Umbilical cord (tissue), 2 donors: ENCODE results near the gene SKP2. TPM values are rescaled to one million over a fixed set of nuclear protein-coding genes. Genes with fewer than 3 reads are reported as not detected.
A peak's percentile ranks its signal among the peaks of the same experiment; 100 is the strongest.
"Not testable (repeated sequence)": the region's sequence is repeated elsewhere in the genome, so short reads cannot be mapped to it uniquely, and the experiment has no call there.

Source experiments
- DNase-seq: peaks from one replicate; pipeline ENCODE4 v3.0.0-alpha.2; 2015; ENCODE audit warnings: low spot score
- total RNA-seq: library from RNA; depleted of rRNA; stranded (reverse); fragments of >200 nt; gene quantifications from one replicate; pipeline ENCODE4 v1.2.3, GENCODE V29; 2014; ENCODE audit warnings: low replicate concordance; ENCODE audit not compliant: insufficient read depth

Gene SKP2
- total RNA-seq, 1 donor from 2014 or later = 41.4 TPM

DNA sequence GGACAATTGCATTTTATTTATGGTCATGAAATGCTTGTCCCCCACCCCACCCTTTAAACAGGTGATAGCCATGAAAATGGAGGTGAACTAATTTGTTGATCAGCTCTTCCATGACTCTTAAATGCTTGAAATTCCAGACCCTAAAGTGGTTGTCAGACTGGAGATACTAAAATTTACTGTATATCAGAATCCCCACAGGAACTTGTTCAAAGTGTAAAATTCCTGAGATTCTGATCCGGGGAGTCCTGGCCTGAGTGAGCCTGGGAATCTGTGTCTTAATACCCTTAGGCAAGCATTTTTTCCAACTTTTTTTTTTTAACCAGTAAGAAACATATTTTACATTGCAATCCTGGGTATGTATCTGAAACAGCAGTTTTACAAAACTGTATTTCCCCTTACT is 4.7 kb downstream of the SKP2 start:
- peak; percentile 77 for DNase-seq

DNA sequence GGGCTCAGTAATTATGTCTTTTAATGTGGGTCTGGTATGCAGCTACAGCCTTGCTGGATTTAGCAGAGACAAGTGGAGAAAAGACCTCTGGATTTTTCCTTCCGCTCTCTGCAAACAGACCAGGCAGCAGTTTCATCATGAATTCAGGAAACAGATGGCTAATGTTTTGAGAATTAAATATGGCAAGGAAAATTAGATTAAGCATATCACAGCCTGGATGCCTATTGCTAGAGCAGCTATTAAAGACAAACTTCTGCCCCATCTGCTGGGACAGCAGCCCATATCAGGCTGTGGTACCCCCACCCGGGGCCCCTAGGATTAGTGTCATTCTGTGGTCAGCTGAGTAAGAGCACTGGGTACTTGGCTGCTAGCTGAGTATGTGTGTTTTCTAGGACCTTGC is 6.2 kb downstream of the SKP2 start:
- peak; percentile 77 for DNase-seq

DNA sequence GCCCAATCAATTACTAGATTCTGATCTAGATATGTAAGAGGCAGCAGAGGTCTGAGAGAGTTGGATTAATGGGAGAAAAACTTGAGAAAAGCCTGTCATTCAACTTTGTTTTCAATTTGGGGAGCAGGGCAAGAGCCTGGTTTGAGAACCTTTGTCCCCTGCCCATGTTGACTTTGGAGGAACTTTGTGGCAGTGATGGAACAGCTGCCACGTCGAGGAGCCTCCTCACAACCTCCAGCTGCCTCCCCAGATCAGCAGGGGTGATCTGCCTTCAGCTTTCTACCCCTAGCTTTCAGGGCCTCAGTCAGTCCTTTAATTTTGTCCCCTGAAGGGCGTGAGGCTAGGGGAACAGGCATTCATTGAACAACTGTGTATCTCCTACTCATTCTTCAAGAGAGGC is 8.7 kb downstream of the SKP2 start:
- DNase-seq = no peak

DNA sequence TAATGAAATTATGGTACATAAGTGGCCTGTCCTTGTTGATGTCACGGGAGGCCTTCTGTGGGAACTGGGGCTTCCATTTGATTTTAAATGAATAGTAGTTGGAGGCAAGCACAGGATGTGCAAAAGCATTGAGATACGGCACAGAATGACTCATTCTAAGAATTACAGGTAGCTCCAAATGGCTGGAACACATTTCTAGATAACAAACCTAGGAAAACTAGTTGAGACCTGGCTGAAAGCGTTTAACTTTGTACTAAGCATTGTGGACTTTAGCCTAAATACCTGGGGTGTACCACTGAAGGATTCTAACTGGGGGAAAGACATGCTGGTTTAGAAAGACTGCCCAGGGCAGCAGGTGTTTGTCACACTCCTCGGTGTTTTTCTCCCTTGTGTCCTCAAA is 9.4 kb downstream of the SKP2 start:
- no peak for DNase-seq

DNA sequence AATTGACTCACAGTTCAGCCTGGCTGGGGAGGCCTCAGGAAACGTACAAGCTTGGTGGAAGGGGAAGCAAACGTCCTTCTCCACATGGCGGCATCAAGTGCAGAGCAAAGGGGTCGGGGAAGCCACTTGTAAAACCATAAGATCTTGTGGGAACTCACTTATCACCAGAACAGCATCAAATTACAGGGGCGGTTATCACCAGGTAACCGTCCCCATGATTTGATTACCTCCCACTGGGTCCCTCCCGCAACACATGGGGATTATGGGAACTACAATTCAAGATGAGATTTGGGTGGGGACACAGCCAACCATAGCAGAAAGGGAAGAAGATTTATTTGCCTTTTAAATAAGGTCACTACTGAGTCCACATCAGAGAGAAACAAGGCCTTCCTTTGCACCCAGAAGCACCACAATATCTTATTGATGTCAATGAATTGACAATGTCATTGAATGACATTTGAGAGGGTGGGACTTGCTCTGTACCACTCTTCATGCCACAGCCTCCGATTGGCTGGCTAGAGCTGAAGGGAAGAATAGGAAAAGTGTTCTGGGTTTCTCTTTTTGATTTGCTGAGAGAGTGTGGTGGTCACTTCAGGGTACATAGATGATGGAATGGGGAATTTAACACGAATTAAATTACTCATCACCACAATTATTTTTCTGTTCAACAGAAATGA is 11.0 kb downstream of the SKP2 start:
- DNase-seq = no peak

DNA sequence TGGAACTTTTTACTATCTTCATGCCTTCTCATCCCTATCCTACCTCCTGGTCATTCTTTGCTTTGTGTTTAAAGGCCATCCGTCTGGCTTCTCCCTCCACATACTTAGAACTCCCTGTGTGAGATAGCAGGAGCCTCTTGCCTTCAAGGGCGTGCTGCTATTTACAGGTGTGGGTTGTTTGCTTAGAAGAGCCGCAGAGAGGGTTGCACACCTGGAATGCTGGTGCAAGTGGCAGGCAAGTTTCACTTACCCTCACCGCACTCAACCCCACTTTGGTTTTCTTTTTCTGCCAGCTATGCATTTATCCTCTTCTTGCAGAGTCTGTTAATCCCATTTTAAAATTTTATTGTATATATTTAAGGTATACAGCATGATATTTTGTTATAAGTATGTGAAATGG is 12.6 kb downstream of the SKP2 start:
- no peak for DNase-seq

DNA sequence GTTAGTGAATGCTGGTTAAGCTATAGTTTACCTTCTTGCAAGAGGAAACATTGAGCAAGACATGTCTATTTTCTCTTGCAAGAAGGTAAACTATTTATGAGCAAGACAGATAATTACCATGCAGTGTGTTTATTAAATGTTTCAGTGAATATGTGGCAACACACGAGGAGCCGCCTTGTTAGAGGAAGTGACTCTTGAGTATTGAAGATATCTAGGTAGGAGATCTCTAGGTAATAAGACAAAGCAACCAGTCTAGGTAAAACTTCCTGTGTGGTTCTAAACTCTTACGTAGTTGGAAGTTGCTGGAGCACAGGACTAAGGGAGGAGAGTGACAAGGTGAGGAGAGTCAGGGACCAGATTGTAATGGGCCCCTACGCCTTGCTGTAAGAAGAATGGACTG is 16.8 kb downstream of the SKP2 start:
- DNase-seq = no peak

DNA sequence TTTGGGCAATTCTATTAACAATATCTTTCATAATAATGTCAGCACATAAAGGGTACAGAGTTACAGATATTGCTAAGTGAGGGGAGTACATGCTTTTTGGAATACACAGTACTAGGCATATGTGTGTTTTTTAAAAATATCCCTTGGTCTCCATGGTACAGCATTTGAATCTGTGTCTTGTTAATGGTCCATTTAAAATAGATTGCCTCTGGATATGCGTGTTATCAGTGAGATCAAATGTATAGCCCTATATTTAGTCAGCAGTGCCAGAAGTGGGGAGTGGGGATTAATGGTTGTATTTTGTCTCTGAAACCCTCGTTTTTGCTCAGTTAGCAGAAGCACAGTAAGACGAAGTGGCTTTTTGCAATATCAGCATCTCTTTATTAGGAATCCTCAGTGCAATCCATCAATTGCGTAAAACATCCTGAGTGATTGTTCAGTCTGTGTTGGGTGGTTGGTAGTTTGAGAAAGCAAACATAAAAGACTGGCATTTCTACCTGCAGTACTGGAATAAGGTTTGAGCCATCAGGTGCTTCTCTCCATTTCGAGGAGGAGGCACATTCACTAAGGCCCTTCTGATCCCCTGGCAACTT is 19.0 kb downstream of the SKP2 start:
- DNase-seq = no peak

DNA sequence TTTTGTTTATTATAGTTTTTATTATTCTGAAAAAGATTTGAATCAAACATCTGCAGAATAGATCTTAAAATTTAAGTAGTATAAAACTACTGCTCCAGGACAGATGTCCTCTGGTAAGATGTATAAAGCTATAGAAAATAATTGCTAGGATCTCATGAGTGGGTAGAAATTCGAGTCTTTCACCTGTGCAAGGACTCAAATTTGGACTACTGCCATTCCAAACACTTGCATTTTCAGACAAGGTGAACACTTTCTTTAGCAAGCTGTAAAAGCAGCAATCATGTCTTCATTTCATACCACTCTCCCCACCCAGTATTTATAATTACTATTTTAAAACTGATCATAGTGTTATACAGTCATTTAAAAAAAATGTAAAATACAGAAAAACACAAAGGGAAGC is 20.7 kb downstream of the SKP2 start:
- no peak for DNase-seq

DNA sequence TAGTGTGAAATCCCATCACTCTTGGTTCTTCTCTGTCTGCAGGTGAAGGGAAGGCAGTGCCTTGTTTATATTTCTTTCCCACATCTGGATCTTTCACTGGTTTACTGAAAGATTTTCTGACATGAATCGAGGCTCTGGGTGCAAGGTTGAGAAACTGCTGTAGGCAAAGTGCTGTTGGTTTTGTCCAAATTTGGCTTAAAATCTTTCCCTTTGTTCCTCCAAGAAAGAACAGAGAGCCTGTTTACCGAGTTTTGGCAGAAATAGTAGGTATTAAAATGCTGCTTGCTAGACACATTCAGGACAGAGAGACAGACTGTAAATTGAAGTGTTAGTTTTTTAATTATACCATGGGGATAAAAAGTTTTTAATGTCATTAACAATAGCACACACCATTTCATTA is 21.5 kb downstream of the SKP2 start:
- DNase-seq = no peak

DNA sequence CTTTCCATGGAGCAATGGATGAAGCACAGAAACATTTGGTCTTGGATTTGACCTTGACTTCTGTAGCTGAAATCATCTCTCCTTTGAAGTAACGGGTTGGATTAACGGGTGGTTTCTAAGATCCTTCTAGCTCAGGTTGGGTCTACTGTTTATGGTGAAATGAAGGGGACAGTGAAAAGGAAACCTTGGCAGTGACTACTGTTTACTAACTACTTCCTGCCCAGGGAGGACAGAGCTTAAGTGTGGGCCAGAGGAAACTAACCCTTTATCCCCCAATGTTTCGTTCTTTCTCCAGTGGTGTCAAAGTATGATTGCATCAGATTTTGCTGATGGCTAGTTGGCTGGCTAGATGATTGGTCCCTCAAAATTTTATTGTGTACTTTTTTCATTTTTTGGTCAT is 22.2 kb downstream of the SKP2 start:
- no peak for DNase-seq

DNA sequence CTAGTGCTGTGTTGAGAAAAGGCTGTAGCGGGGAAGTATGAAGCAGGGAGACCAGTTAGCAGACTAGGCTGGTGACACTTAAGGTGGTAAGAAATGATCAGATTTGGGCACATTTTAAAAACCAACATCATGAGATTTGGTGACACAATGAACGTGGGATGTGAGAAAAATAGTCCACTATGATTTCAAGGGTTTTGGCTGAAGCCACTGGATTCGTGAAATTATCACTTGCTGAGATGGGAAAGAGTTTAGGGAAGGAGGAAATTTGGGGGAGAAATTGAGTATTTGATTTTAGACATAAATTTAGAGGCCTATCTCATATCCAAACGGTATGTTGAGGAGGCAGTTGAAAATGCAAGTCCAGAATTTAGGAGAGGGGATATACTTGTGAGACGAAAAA is 23.1 kb downstream of the SKP2 start:
- no peak for DNase-seq

DNA sequence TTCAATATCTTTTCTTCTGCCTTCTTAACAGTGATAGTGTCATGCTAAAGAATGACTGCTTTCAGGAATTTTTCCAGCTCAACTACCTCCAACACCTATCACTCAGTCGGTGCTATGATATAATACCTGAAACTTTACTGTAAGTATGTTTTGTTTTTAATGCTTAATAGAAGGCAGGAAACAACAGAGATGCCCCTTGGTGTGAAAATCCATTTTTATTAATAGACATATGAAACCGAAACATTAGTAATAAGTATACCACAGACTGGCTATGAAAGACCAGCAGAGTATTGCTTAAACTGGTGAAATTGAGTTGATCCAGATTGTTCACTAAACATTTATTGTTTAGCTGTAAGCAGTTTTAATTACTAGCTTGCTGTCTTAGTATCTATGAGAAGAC is 25.2 kb downstream of the SKP2 start:
- no peak for DNase-seq

DNA sequence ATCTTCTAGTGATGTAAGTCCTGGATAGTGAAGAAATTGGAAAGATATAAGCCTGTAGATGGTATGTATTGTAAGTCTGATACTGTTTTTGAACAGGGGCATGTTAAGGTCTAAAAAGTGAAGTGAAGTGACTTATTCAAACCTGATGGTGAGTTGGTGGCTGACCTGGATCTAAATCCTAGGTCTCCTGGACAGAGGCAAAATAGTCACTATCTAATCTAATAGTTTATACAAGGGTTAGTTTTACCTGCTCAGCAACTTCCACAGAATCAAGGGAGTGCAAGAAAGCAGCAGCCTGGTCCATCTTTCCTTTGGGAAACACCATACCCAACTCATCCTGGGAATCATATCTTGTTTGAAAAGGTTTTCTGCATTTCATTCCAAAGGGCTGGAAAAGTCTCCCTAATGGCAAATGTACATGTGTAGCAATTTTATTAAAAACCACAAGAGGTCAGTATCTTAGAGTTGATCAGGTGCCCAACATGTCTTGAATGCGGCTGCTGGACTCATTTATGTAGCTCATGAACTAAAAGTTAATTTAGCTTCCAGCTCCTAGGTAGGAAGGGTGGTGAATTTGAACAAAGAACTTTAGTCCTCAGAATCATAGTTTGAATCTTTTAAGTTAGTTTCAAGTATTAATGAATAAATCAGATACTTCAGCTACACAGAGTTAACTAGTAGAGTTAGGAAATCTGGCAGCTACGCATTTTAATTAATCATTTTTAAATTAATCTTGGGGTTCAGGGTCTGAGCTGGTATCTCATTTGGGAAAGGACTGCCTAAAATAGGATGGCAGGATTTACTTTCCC is 26.0 kb downstream of the SKP2 start:
- DNase-seq = peak; percentile 42

DNA sequence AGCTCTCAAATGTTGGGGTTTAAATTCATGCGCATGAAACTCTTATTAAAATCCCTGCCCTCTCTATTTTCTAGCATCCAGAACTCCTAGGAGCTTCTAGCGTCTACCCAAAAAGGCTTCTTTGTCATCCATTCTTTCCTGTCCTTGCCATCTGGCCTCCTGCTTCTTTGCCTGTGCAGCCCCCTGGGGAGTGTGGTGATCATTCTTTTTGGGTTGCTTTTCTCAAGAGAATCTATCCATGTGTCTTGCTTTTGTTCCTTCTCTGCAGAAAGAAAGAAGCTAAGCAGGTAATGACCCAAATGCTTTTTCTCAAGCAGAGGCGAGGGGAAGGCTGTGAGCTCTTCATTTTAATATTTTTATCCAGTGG is 26.6 kb downstream of the SKP2 start:
- DNase-seq = no peak

DNA sequence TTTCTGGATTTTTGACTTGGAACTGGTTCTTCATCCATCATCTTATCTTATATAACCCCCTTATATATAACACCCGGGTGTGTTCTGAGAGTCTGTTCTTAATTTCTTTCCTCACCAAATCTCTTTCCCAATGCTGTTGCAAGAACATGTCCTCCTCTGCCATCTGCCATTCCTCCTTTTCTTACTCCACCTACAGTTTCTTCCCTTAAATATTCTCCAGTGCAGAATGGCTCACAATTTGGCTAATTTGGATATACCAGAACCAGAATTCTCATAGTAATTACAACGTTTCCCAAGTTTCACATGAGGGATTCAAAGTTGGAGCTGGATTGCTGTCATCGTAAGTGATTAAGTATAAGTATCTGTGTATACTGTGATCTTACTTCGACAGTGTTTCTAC is 28.0 kb downstream of the SKP2 start:
- no peak for DNase-seq

DNA sequence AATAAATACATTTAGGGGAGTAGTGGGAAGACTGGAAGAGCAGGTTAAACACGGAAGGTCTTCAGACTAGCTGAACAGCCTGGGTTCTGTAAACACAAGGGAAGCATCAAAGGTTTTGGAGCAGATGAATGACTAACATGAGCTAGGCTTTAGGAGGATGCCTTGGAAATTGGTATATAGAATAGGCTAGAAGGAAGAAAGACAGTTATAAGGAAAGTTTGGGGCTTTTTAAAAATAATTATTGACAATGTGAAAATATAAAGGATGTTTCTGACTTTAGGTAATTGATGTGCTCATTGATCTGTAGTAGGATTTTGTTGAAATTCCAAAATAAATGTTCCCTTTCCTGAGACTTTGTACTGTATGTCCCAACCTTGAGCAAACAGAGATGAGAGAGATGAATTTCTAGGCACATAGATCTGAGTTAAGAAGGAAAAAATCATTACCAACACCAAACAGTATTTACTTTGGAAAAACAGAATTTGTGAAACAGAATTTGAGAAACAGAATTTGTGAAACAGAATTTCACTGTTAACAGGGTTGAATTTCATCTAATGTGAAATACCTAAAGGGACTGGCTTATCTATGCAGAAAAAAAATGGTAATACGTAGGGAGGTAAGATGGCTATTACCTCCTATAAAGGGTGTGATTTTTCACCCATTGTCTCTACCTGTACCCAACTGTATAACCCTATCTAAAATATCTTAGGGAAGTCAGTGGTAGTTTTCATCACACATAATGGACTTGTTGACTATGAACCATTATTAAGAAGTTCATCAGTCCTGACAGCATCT is 28.8 kb downstream of the SKP2 start:
- peak; percentile 18 for DNase-seq

DNA sequence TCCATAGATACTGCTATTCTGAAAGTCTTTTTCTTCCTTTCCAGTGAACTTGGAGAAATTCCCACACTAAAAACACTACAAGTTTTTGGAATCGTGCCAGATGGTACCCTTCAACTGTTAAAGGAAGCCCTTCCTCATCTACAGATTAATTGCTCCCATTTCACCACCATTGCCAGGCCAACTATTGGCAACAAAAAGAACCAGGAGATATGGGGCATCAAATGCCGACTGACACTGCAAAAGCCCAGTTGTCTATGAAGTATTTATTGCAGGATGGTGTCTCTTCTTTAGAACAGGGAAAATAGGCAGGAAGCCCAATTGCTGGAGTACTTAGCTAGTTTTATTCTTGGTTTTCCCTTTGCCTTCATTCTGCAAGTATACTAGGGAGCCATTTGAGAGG is 29.9 kb downstream of the SKP2 start:
- no peak for DNase-seq

DNA sequence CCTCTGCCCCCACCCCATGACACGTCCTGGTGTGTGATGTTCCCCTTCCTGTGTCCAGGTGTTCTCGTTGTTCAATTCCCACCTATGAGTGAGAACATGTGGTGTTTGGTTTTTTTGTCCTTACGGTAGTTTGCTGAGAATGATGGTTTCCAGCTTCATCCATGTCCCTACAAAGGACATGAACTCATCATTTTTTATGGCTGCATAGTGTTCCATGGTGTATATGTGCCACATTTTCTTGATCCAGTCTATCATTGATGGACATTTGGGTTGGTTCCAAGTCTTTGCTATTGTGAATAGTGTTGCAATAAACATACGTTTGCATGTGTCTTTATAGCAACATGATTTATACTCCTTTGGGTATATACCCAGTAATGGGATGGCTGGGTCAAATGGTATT is 32.5 kb downstream of the SKP2 start:
- DNase-seq = not testable (repeated sequence)

DNA sequence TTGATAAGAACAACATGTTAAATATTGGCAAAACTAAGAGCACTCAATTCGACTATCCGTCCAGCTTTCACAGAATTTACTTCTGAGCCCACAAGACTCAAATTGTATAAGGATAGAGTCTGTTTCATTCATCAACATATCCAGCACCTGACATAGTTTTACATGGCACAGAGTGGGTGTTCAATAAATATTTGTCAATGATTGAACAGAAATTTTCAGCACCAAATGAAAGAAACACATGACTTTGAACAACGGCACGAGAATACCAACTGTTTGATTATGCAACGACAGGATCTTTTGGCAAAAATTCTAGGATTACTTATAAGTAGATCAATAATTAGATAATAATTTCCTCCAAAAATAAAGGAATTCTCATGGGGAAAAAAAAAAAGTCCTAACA is 41.8 kb downstream of the SKP2 start:
- DNase-seq = no peak

DNA sequence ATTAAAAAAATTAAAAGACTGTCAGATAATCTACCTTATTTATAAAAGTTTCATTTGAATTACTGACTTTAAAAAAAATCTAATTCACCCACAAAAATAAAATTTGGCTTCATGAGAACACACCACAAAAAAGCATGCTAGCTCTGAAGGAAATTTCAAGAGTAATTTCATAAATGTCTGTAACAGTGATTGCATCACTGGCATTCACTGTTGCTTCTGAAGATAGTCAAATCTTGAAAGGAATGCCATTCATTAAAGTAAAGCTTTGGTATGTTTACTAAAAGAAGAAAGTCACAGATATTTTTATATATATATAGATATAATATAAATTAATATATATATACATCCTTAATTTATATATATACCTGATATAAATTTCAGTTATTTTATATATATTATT is 46.4 kb downstream of the SKP2 start:
- DNase-seq = no peak

DNA sequence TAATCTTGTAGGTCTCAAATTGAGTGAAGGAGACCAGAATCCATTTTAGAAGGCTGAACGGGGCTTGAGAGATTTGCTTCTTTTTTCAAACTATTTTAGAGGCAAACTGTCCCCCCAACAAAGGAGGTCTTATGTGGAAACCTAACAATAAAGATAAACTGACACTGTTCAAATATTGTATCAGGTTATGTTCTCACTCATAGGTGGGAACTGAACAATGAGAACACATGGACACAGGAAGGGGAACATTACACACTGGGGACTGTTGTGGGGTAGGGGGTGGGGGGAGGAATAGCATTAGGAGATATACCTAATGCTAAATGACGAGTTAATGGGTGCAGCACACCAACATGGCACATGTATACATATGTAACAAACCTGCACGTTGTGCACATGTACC is 46.9 kb downstream of the SKP2 start:
- not testable (repeated sequence) for DNase-seq
